Left ventricle myocardium inferior (tissue), 1 donor: ENCODE results near the gene PLAAT2. TPM values are rescaled to one million over a fixed set of nuclear protein-coding genes. Genes with fewer than 3 reads are reported as not detected.

Experiments
- DNase-seq: peaks from one replicate; pipeline ENCODE4 v3.0.0-alpha.2; 2020
- H3K27ac ChIP-seq: fragments of 200-600 bp; replicated peaks from 2 replicates; pipeline ENCODE4 v1.8.0; 2021
- H3K27me3 ChIP-seq: fragments of 200-600 bp; 2 replicates; pipeline ENCODE4 v1.8.0; 2021; ENCODE audit warnings: low read depth
- H3K36me3 ChIP-seq: fragments of 200-600 bp; 2 replicates; pipeline ENCODE4 v1.8.0; 2021
- H3K4me1 ChIP-seq: fragments of 200-600 bp; 2 replicates; pipeline ENCODE4 v1.8.0; 2021
- H3K4me3 ChIP-seq: fragments of 200-600 bp; 2 replicates; pipeline ENCODE4 v1.8.0; 2021; ENCODE audit warnings: mild to moderate bottlenecking, moderate library complexity
- H3K9me3 ChIP-seq: fragments of 200-600 bp; replicated peaks from 2 replicates; pipeline ENCODE4 v1.8.0; 2021
- intact Hi-C: fragments of 100-400 bp; cut with micrococcal nuclease; formaldehyde crosslinking; loops from one replicate; pipeline ENCODE4 v1.11.0; 2022
- total RNA-seq: library from RNA; stranded (reverse); fragmentation: NEBNext Ultra II Directional; extraction: Animal tissue kit (Norgen Biotek cat#: 25700); gene quantifications from one replicate; pipeline ENCODE4 v1.2.1, GENCODE V29; 2021
- TF ChIP-seq, protein P1 (sequence below): fragments of 200-600 bp; IDR thresholded peaks from 2 replicates; pipeline ENCODE4 v1.8.0; 2021; ENCODE audit warnings: antibody characterized with exemption, mild to moderate bottlenecking, borderline replicate concordance
- donor health status: DM: no; HTN: yes; CAD: no; lungs with severe emphysema.

PLAAT2 gene
- total RNA-seq, 1 donor from 2014 or later: not detected

- H3K27ac ChIP-seq: no peak overlapping the region
- H3K4me1 ChIP-seq: peaks cover 40% of the 10 kb centered on the region
- no peaks in the 10 kb centered on the region for H3K36me3 ChIP-seq
- H3K27me3 ChIP-seq: no peaks in the 10 kb centered on the region
- H3K4me3 ChIP-seq: no peak overlapping the region
- TF ChIP-seq, protein P1, sequence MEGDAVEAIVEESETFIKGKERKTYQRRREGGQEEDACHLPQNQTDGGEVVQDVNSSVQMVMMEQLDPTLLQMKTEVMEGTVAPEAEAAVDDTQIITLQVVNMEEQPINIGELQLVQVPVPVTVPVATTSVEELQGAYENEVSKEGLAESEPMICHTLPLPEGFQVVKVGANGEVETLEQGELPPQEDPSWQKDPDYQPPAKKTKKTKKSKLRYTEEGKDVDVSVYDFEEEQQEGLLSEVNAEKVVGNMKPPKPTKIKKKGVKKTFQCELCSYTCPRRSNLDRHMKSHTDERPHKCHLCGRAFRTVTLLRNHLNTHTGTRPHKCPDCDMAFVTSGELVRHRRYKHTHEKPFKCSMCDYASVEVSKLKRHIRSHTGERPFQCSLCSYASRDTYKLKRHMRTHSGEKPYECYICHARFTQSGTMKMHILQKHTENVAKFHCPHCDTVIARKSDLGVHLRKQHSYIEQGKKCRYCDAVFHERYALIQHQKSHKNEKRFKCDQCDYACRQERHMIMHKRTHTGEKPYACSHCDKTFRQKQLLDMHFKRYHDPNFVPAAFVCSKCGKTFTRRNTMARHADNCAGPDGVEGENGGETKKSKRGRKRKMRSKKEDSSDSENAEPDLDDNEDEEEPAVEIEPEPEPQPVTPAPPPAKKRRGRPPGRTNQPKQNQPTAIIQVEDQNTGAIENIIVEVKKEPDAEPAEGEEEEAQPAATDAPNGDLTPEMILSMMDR: no peak
- DNase-seq: no peak
- intact Hi-C loops: no loop called here
- H3K9me3 ChIP-seq: no peaks in the 10 kb centered on the region
Observed at GRCh38 chr11:63572026-63572688, 9.0 kb upstream of the PLAAT2 start.

GRCh38 chr11:63569570-63569969, 6.4 kb upstream of the PLAAT2 start:
- no peaks in the 10 kb centered on the region for H3K9me3 ChIP-seq
- intact Hi-C loops: no loop called here
- no peaks in the 10 kb centered on the region for H3K36me3 ChIP-seq
- no peak overlapping the region for H3K27ac ChIP-seq
- TF ChIP-seq, protein P1: no peak
- H3K4me3 ChIP-seq: no peak overlapping the region
- H3K4me1 ChIP-seq: peaks cover 32% of the 10 kb centered on the region
- no peaks in the 10 kb centered on the region for H3K27me3 ChIP-seq
- no peak for DNase-seq

GRCh38 chr11:63567044-63567840, 4.1 kb upstream of the PLAAT2 start:
- H3K36me3 ChIP-seq: no peaks in the 10 kb centered on the region
- TF ChIP-seq, protein P1: no peak
- H3K4me3 ChIP-seq: no peak overlapping the region
- intact Hi-C loops: no loop called here
- H3K9me3 ChIP-seq: no peaks in the 10 kb centered on the region
- H3K27ac ChIP-seq: peak overlapping the region; percentile 80
- peaks cover 22% of the 10 kb centered on the region for H3K4me1 ChIP-seq
- H3K27me3 ChIP-seq: no peaks in the 10 kb centered on the region
- no peak for DNase-seq

DNA sequence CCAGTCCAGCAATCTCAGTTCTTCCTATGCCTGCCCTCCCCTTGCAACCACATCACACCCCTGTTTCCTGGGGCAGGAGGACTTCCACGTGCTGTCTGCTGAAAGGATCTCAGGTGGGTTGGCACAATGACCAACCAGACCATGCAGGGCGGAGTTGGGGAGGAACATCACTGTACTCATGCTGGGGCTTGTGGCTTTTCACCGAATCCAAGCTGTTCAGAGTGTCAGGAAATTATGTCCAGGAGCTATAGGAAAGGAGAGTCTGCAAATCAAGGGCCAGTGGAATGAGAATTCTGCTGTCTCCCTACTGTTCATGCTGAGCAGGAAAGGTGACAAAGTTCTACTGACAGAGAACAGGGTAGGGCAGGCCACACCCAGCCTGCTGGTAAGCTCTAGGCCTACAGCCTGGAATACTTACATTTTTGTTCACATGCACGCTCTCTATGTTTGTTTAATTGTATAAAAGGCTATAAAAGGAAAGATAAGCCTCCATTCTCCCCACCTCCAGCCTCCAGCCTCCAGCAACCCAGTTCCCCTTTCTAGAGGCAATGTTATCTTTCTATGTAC, 1.7 kb upstream of the PLAAT2 start:
- Histone ChIP-seq H3K27me3 (no peaks in the 10 kb centered on the region), H3K36me3 (no peaks in the 10 kb centered on the region), H3K4me1 (peaks cover 26% of the 10 kb centered on the region), H3K27ac (peak overlapping the region; percentile 80), H3K4me3 (no peak overlapping the region), H3K9me3 (no peaks in the 10 kb centered on the region)
- TF ChIP-seq, protein P1: no peak
- DNase-seq: no peak
- intact Hi-C loops: no loop called here

DNA sequence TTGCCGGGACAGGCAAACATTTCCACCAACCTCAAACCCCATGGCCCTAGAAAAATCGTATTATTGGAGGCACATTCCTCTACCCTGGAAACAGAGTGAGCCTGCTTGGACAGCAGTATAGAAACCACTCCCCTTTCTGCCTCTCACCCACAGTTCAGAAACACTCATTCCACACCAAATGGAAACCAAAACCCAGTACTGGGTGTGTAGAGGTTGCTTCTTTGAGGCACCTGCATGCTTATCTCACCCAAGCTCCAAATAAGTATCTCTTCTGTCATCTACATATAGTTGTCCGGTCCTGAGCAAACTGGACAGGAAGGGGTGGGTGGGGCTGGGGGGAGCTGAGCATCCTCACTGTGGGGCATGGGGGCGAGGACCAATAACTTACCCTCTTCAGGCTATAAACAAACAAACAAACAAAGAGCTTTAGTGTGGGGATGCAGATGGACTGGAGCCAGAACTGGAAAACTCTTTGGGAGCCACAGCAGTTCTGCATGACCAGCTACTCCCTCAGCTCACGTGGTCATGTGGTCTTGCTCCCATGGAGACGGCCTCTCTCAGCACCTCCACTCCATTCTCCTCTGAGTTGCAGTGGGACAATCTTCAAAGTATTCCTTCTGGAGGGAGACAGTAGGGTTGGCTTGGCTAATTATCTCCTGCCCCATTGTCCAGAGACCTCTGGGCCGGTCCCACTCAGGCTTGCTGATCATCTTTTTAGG, 1.0 kb upstream of the PLAAT2 start:
- no peak for DNase-seq
- Histone ChIP-seq H3K27ac (no peak overlapping the region), H3K9me3 (no peaks in the 10 kb centered on the region), H3K4me1 (peaks cover 26% of the 10 kb centered on the region), H3K27me3 (no peaks in the 10 kb centered on the region), H3K36me3 (no peaks in the 10 kb centered on the region), H3K4me3 (no peak overlapping the region)
- TF ChIP-seq, protein P1: no peak
- intact Hi-C loops: no loop called here
